ENCODE measurements around the gene PTPN12.

DNA sequence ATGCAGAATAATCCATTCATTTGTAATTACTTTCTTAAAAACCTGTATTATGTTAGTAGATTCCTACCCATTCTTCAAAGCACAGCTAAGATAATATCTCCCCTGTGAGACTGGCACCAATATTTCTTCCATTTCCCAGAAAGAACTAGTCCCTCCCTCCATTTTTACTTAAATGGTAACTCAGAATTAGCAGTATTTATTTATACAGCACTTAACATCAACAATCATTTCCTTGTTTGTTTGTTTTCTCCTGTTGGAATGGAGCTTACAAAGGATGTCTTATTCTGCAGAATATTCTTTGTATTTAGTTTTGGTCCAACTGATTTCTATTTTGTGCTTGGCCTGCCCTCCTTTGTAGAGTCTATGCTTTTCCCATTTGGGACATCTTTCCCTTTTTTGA, 32.1 kb upstream of the PTPN12 start:
- TF ChIP-seq POLR2AphosphoS5 (IDR thresholded peaks at IDR 0.05) (no peak), POLR2A (IDR thresholded peaks at IDR 0.05) (no peak)
- TF ChIP-seq, protein P1, sequence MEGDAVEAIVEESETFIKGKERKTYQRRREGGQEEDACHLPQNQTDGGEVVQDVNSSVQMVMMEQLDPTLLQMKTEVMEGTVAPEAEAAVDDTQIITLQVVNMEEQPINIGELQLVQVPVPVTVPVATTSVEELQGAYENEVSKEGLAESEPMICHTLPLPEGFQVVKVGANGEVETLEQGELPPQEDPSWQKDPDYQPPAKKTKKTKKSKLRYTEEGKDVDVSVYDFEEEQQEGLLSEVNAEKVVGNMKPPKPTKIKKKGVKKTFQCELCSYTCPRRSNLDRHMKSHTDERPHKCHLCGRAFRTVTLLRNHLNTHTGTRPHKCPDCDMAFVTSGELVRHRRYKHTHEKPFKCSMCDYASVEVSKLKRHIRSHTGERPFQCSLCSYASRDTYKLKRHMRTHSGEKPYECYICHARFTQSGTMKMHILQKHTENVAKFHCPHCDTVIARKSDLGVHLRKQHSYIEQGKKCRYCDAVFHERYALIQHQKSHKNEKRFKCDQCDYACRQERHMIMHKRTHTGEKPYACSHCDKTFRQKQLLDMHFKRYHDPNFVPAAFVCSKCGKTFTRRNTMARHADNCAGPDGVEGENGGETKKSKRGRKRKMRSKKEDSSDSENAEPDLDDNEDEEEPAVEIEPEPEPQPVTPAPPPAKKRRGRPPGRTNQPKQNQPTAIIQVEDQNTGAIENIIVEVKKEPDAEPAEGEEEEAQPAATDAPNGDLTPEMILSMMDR (IDR thresholded peaks at IDR 0.05) = no peak

All from breast epithelium (tissue), 3 donors.